ENCODE results near the gene FHOD3.
"Not testable (repeated sequence)": the region's sequence is repeated elsewhere in the genome, so short reads cannot be mapped to it uniquely, and the experiment has no call there.

Gene FHOD3

DNA sequence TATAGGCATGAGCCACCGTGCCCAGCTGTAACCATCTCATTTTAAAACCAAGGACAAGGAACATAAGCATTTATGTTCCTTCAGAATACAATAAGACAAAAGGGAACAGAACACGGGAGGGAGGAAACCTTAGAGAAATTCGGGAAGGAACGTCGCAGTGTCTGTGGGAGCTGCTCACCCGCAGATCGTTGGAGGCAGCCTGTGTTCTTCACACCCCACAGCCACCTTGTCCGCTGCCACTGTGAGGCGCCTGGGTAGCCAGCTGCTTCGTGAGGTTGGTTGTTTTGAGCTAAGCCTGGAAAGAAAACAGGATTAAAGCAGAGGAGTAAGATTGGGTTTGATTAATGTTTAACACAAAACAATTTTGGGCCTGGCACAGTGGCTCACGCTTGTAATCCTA is 250.0 kb downstream of the FHOD3 start:
- DNase-seq (ENCODE audit: low read depth in 2 of 2) = no peak

- not testable (repeated sequence) for DNase-seq (ENCODE audit: low read depth in 2 of 2)
Measured at GRCh38 chr18:36551274-36551673, 253.8 kb downstream of the FHOD3 start.

DNA sequence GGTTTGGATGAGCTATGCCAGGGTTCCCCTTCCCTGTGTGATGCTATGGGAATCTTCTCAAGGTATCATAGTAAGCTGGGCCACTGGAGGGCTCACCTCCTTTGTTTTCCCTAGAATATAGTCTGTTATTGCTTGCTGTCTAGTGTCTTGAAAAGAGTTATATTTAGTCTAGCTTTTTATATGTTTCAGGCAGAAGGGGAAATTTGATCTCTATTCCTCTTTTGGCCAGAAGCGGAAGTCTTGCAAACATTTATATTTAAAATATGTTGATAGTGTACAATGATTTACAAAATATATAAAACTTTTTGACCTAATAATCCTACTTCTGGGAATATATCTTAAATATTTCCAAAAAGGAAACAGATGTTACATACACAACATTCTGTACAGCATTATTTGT is 260.7 kb downstream of the FHOD3 start:
- DNase-seq (ENCODE audit: low read depth in 2 of 2) = no peak

- no peak for DNase-seq (ENCODE audit: low read depth in 2 of 2)
Measured at GRCh38 chr18:36559149-36559857, 261.8 kb downstream of the FHOD3 start.

- no peak for DNase-seq (ENCODE audit: low read depth in 2 of 2)
Measured at GRCh38 chr18:36560187-36560586, 262.7 kb downstream of the FHOD3 start.

- DNase-seq (ENCODE audit: low read depth in 2 of 2) = no peak
Measured at GRCh38 chr18:36561046-36561445, 263.5 kb downstream of the FHOD3 start.

DNA sequence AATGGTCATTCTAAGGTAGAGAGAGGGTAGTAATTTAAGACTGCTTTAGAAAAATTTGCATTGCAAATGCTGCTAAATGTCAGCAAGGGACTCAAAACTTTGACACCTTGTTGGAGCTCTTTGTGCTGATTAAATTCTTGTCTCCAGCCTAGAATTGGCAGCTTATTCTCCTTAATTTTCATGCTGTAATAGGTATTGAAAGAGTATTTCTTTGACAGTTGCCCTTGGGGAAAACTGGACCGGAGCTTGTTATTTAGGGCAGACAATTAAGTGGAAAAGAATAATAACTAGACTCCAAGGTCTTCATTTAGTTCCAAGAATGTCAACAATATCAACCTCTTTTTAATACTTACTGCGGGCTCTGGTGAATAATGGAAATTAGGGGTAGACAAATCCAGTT is 267.3 kb downstream of the FHOD3 start:
- DNase-seq (ENCODE audit: low read depth in 2 of 2) = no peak

GRCh38 chr18:36567800-36568199 is 270.3 kb downstream of the FHOD3 start:
- DNase-seq (ENCODE audit: low read depth in 2 of 2) = no peak

DNA sequence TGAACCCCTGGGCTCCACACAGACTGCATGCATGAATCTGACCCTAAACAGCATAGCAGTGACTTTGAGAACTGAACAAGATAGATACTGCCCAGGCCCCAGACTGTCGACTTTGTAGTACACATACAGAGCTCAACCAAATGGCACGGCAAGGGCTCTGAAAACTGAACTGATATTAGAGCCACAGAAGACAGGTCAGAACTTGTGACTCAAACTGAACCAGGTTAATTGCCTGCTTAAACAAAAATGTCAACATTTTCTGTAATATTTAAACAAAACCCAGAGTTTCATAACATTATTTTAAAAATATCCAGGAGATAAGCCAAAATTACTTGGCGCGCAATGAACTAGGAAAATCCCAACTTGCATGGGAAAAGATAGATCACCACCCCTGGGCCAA is 271.0 kb downstream of the FHOD3 start:
- DNase-seq (ENCODE audit: low read depth in 2 of 2) = no peak

DNA sequence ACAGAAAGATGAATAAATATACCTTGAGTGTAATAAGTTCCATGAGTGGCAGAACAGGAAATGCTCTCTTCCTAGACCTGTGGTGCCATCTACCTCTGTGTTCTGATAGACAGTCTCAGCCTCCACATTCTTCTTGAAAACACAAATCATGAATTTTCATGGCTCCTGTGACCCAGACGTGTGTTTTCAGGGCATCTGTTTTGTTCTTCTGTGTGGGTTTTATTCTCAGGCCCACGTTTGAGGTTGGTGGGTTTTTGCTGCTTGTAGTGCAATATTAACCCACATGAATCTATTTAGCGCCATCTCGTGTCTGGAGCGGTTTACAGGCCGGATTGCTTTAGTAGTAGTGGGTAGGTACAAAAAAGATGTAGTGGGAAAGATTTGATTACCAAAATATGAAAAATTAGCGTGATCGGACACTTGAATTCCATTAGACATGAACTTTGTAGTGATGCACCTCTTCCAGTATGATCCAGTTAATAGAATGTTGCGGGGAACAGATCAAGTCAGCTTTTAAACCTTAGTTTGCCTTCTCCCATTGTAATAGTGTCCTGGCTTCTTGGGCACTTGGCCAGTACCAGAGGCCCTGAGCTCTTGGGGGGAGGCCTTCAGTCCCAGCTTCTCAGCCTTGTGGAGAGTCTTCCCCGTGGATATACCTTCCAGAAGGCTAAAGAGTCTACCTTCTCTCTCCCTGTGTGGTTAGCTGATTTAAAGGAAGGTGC is 274.8 kb downstream of the FHOD3 start:
- DNase-seq (ENCODE audit: low read depth in 2 of 2) = no peak

DNA sequence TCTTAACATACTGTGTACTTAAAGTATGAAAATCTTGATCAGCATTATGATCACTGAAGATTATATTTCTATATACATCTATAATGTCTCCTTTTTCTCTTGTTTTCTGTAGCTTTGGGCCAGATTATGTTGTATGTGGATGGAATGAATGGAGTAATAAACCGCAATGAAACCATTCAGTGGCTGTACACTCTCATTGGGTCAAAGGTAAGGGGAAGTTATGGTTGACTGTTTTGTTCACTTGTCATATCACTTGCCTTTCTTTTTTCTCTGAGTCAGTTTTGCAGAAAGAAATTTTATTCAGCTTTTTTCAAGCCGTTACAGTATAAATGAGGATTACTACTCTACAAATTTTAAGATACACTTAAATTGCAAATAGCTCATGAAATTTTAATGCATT is 278.8 kb downstream of the FHOD3 start:
- no peak for DNase-seq (ENCODE audit: low read depth in 2 of 2)

DNA sequence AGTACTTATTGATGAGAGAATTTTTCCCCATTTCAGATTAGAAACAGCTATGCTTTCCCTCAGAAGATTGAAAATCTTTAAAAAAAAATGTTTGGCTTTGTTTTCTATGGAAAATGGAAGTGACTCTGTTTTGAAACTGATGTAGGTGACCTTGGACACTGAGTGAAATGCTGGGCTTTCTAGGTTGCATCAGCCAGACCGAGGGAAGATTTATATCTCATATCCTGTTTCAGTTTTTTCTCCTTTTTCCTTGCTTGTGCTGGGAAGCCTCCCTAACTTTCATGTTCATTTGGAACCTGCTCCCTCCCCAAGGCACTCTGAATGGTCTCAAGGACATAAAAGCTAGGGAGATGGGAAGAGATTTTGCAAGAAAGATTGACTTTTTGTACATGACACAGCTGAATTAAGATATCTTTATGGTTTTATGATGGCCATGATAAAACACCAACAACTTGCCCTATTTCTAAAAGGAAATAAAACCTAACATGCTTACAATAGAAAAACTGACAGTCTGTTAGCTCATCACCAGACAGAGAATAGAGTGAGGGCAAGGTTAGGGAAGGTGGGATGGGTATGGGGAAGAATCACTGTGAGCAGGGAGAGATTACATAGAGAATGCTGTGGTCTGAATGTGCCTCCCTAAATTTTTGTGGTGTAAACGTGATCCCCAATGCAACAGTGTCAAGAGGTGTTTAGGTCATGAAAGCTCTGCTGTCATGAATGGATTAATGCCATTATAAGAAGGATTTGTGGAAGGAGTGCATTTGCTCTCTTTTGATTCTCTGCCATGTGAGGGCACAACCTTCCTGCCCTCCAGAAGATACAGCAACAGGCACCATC is 281.6 kb downstream of the FHOD3 start:
- DNase-seq (ENCODE audit: low read depth in 2 of 2) = no peak

- DNase-seq (ENCODE audit: low read depth in 2 of 2) = no peak
Measured at GRCh38 chr18:36580266-36580665, 282.8 kb downstream of the FHOD3 start.

- DNase-seq (ENCODE audit: low read depth in 2 of 2) = no peak
Measured at GRCh38 chr18:36580874-36581750, 283.6 kb downstream of the FHOD3 start.

- no peak for DNase-seq (ENCODE audit: low read depth in 2 of 2)
Measured at GRCh38 chr18:36582988-36583745, 285.7 kb downstream of the FHOD3 start.

- no peak for DNase-seq (ENCODE audit: low read depth in 2 of 2)
Measured at GRCh38 chr18:36589857-36590543, 292.5 kb downstream of the FHOD3 start.

- DNase-seq (ENCODE audit: low read depth in 2 of 2) = no peak
Measured at GRCh38 chr18:36590621-36591580, 293.4 kb downstream of the FHOD3 start.

DNA sequence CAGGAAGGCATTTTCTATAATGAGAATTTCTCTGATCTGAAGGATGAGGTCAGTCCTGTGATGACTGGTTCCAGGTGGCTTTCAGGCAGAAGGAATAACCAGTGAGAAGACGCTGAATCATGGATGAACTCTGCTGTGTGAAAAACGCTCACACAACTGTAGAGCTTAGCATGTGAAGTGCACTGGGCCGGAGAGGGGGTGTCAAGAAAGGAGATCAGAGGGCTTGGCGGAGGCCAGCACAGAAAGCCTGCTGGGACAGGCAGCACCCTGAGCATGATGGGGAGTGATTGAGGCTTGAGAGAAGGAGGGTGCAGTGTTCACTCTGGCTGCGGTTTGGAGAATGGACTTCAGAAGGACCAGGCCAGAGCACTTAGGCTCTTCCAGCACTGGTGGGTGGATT is 294.8 kb downstream of the FHOD3 start:
- DNase-seq (ENCODE audit: low read depth in 2 of 2) = no peak

DNA sequence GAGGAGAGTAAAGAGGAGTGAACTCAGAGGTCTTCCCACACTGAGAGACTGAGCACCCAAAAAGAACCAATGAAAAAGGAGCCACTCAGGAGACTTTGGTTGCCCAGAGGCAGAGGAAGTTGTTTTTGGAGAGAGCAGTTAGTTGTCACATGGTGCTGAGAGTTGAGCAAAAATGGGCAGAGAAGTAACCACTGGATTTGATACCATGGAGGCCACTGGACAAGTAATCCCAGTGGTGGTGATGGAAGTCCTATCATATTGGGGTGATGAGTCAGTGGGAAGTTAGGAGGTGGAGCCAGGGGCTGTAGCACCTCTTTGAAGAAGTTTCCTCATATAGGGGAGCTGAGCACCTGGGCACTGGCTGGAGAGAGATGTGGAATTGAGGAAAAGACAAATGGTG is 295.5 kb downstream of the FHOD3 start:
- no peak for DNase-seq (ENCODE audit: low read depth in 2 of 2)
